GM19328 (cell line): Measurements from ENCODE around the gene ADAM33.

Source experiments
- ATAC-seq: cut with Tn5 transposase; IDR thresholded peaks from one replicate; pipeline ENCODE4 v1.9.1; 2021; ENCODE audit warnings: mild to moderate bottlenecking, moderate library complexity; ENCODE audit not compliant: unreplicated experiment

The ADAM33 gene

DNA sequence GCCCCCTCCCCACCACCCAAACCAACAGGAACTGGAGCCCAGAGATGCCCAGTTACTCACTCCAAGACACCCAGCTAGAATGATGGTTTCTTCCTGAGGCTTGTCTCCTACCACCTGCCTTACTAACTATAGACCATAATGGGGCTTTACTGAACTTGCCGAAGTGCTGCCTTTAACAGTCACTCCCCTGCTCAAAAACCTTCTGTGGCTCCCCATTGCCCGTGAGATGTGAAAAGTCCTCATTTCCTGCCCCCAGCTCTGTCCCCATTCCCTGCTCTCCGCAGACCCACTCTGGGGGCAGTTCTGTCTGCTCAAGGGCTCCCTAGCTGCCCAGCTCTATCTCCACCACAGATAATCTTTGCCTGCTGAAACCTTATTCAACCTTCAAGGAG lies 25.7 kb upstream of the ADAM33 start:
- ATAC-seq, result no peak

- ATAC-seq, result no peak
Measured at GRCh38 chr20:3706774-3707507, 25.1 kb upstream of the ADAM33 start.

DNA sequence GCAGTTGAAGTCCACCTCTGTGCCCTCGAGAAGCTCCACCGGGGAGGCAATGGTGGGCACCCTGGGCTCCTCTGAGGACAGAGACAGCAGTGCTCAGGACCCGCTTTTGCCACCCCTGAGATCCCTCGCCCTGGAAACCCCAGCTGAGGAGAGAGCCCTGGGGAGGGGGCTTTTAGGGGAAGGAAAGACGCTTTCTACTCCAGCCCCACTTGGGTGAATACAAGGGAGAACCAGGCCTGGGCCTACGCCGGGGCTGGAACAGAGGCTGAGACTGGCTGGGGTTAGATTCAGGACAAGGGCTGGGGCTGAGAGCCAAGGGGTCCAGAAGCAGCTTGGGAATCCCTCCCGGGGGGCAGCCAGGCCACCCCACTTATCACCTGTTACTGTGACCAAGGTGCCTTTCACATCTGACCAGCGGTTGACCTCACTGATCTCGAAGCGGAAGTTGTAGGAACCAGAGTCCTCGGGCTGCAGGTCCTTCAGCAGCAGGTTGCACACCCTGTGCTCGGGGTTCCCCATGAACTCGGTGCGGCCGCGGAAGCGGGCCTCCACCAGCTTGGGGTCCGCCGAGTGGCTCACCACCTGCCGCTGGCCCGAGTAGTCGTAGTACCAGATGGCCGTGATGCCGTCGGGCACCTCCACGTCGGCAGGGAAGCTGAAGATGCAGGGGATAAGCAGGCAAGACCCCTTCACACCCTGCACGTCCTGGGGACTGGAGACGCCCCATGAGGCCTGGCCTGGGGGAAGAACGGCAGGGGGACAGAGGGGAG lies 24.3 kb upstream of the ADAM33 start:
- ATAC-seq, result no peak

GRCh38 chr20:3705491-3705969 lies 23.7 kb upstream of the ADAM33 start:
- no peak for ATAC-seq

DNA sequence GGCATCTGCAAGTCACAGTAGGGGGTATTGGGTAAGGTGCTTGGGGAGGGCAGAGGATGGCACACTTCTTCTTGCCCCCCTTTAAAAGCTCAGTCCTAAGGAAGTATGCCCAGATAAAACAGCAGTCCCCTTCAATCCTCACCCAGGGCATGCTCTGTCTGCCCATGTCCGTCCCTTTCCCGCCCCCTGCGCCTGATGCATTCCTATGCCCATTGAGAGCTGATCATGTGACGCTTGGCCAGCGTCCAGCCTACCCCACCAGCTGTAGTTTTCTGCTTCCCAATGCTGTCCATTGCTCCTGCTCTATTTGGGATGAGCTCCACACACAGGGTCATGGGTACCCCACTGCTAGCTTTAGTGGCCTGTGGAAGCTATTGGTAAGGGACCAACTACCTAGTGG lies 22.3 kb upstream of the ADAM33 start:
- ATAC-seq, result no peak

DNA sequence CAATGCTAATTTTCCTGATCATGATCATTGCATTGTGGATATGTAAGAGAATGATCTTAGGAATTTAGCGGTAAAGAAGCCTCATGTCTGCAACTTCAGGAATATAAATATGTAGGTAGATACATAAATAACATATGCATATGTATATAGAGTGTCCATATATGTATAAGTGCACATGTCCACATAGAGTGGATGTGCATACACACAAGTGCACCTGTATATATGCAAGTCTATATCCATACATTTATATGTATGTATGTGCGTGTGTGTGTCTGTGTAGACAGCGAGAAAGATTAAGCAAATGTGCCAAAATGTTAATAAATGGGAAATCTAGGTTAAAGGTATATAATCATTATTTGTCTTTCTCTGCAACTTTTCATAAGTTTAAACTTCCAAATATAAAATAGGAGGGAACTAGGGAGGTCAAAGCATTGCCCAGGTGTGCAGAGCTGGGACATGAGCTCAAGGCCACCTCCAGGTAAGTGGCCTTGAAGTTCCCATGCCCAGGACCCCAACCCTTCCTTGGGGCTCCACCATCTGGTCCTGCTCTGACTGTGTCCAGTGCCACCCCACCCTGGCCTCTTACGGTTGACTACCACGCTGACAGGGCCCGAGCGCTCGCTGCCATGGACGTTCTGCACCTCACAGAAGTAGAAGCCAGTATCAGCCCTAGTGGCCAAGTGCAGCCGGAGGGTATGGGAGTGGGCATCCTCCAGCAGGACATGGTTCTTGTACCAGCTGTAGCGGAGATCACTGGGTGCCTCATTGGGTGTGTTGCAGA lies 21.0 kb upstream of the ADAM33 start:
- no peak for ATAC-seq

DNA sequence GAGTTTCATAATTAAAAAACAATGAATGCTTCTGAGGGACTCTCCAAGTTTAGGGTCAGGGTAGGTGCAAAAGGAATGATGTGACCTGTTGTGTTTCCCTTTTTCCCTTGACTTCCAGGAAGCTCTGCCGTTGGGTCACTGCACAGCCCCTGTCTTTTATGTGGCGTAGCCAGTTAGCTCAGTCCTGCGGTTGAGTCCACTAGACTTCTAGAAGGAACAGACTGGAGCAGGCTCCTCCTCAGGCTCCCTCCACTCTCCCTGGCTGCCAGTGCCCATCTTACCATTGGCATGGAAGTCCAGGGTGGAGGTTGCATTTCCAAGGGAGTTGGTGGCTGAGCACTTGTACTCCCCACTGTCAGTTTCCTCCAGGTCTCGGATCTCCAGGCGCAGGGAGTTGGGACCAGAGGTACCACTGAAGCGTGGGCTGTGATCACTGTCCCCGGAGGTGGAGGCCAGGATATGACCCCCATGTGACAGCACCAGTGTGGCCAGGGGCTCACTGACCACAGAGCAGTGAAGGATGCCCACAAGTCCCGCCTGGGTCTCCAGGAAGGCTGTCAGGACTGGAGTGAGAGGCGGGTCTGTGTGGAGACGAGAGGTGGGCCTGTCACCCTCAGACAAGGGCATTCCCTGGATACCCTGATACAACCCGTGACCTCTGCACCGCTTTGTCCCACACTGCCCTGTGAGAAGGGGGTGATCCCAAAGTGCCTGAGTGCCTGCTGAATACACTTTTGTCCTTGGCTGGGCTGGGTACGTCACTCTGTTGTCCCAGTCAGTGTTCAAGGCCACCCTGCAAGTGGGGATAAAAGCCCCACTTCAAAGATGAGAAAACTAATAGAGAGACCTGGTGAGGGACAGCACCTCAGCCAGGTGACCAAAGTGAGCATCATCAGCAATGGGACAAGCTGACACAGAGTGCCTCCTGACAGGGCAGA lies 19.5 kb upstream of the ADAM33 start:
- ATAC-seq, result no peak

DNA sequence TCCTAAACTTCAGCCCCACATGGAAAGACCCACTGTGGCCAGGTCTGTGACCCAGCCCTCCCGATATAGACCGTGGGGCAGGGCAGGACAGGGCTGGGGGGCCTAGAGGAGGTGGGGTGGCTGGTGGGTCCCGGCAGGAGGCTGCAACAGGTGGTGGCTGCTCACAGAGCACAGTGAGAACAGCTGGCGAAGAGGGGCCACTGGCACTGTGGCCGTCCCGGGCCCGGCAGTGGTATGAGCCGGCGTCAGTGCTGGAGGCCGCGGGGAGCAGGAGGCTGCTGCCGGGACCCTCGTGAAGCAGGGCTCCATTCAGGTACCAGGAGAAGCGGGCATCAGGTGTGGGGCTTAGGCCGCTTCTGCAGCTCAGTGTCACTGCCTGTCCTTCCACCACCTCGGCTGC lies 17.2 kb upstream of the ADAM33 start:
- ATAC-seq, result no peak

GRCh38 chr20:3698591-3699001 lies 16.8 kb upstream of the ADAM33 start:
- ATAC-seq, result no peak

DNA sequence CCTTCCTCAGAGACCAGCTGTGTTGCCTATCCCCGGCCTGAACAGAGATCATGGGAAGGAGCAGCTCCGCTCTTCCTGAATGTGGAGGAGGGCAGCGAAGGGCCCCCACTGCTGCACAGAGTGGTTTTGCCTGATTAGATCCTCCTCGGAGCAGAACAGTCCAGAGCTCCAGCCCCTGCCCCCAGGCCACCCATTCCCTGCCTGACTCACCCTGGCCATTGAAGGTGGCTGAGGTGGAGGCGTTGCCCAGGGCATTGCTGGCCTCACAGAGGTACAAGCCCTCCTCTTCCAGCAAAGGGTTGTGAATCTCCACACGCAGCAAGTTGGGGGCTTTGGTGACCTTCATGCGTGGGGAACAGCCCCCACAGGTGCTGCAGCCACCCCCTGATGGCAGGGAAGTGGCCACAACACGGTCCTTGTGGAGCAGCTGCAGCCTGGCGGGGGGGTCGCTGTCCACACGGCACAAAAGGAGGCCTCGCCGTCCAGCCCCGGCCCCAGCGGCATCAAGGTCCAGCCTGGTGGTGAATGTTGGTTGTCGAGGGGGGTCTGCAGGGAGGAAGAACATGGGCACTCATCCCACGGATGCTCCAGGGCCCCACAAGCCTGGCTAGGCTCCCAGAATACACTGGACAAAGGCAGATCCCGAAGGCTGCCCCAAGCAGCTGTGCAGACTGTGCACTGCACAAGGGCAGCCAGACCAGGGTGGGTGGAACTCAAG lies 15.9 kb upstream of the ADAM33 start:
- no peak for ATAC-seq

GRCh38 chr20:3696745-3697587 lies 15.2 kb upstream of the ADAM33 start:
- ATAC-seq, result no peak

DNA sequence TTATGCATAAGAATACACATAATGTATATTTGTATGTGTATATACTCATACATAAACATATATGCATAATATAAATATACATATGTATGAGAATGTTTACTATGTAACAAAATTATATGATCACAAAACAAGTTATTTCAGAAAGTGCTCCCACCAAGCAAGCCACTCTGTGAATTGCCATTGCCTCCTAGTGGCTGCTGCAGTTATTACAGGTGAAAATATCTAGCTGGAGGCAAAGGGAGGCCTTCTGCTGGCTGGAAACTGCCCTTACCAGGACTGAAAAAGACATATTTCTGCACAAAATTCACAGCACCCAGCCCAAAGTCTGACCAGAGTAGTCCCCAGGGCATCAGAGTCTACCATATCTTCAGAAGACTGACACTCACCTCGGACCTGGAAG lies 14.4 kb upstream of the ADAM33 start:
- no peak for ATAC-seq

- no peak for ATAC-seq
Measured at GRCh38 chr20:3694864-3695263, 13.1 kb upstream of the ADAM33 start.

GRCh38 chr20:3693376-3693775 lies 11.6 kb upstream of the ADAM33 start:
- no peak for ATAC-seq

DNA sequence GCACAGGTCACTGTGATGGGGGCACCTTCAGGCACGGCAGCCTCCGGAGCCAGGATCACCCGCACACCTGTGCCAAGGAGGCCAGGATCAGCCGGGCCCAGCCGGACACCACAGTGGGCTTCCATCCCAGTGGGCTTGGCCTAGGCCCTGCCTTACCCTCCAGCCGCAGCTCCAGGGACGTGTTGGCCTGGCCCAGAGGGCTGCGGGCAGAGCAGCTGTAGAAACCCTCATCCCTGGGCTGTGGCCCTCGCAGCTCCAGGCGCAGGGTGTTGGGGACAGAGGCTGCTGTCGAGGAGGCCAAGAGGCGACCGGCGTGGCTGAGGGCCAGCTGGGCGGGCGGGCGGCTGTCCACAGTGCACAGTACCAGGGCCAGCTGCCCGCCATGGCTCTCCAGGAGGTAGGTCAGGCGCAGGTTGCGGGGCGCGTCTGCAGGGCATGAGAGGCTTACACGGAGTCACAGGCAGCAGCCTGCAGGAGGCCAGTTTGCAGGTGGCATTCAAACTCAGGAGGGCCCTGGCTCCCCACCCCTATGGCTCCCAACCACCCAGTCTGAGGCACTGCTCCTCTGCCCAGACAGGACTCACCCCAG lies 11.0 kb upstream of the ADAM33 start:
- no peak for ATAC-seq

GRCh38 chr20:3691897-3692296 lies 10.1 kb upstream of the ADAM33 start:
- ATAC-seq, result no peak

GRCh38 chr20:3691306-3691705 lies 9.5 kb upstream of the ADAM33 start:
- ATAC-seq, result no peak

DNA sequence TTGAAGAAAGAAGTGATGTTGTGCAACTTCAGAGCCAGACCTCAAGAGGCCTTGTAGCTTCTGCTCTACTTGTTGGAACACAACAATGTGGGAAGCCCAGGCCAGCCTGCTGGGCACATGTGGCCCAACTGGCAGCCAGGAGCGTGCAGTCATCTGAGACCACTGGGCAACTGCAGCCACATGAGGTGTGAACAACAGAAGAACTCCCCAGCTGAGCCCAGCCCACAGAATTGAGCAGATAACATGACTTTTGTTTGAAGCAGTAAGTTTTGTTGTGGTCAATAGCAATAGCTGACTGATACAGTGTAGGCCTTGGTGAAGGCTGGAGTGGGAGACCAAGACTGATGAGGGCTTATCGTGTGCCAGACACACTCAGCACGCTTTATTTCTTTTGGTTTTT lies 8.6 kb upstream of the ADAM33 start:
- no peak for ATAC-seq

GRCh38 chr20:3689978-3690377 lies 8.2 kb upstream of the ADAM33 start:
- no peak for ATAC-seq
